ENCODE results near the gene C11orf16. TPM values are rescaled to one million over a fixed set of nuclear protein-coding genes. Genes with fewer than 3 reads are reported as not detected.
"Not testable (repeated sequence)": the region's sequence is repeated elsewhere in the genome, so short reads cannot be mapped to it uniquely, and the experiment has no call there.

Gene C11orf16
- total and polyA plus RNA-seq, 5 donors, result not detected

- 13% methylated on average over 9 of the region's 9 CpGs for WGBS
- Histone ChIP-seq H3K9me3 (ENCODE audit: control insufficient read depth, low read length) (no peaks in the 10 kb centered on the region), H3K27me3 (ENCODE audit: control insufficient read depth, insufficient read depth) (no peaks in the 10 kb centered on the region), H3K4me3 (ENCODE audit: low read length) (peak overlapping the region; percentile 2), H3K27ac (ENCODE audit: low read length) (peak overlapping the region; percentile 59), H3K4me1 (ENCODE audit: control insufficient read depth, insufficient read depth, low read length) (peaks cover 2% of the 10 kb centered on the region)
- ATAC-seq (no peak), DNase-seq (peak in 2 of 3 donors; percentile 60 to 64)
- intact Hi-C loops (cut with DNase I), result loop anchor here in 1 of 4 donors (5.0 to 10.0 kb wide), 2 partner anchors 48 to 221 kb away; partner anchors contain the start of gene TMEM9B
Observed at GRCh38 chr11:8913961-8914660, 18.6 kb downstream of the C11orf16 start.

DNA sequence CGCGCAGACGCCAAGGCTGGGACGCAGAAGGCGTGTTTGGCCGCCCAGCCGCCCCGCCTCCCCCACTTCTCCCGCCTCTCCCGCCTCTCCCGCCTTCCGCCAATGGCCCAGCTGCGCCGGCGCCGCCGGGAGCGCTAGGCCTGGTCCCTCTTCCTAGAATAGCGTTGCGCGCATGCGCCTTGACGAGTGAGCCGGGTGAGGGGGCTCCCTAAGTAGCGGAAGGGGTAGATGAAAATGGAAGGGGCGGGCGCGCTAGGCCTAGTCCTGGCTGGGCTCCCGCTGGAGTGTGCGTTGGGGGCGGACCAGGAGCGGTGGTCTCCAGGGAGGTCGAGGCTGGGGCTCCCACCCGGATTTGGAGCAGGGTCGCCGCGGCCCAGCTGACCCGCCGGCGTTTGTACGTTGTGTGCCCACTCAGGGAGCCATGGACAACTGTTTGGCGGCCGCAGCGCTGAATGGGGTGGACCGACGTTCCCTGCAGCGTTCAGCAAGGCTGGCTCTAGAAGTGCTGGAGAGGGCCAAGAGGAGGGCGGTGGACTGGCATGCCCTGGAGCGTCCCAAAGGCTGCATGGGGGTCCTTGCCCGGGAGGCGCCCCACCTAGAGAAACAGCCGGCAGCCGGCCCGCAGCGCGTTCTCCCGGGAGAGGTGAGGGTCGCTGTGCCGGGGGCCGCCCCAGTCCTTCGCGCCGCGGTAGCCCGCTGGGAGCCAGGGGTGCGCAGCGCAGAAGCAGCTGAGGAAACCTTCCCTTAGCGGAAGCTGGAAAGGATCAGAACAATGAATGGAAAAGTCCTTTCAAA, 21.5 kb downstream of the C11orf16 start, which contains the start of gene AKIP1:
Gene AKIP1 (plus strand): TSS at position 161 of the 795 bp plus-strand sequence. CDS start 261 bp downstream, at position 422.
- peak; percentile 98 for ATAC-seq
- DNase-seq, result peak; percentile 98 to 99 (median 99)
- H3K4me1 ChIP-seq (ENCODE audit: control insufficient read depth, insufficient read depth, low read length), result no peaks in the 10 kb centered on the region
- WGBS, result under 1% methylated on average over 68 of the region's 68 CpGs
- no peaks in the 10 kb centered on the region for H3K27me3 ChIP-seq (ENCODE audit: control insufficient read depth, insufficient read depth)
- no peaks in the 10 kb centered on the region for H3K9me3 ChIP-seq (ENCODE audit: control insufficient read depth, low read length)
- intact Hi-C loops (cut with DNase I), result loop anchor here in 1 of 4 donors (5.0 to 10.0 kb wide), 2 partner anchors 51 to 224 kb away; partner anchors contain the start of gene TMEM9B
- H3K4me3 ChIP-seq (ENCODE audit: low read length), result peak within 1 kb of the TSS; percentile 66
- peak within 1 kb of the TSS; percentile 92 for H3K27ac ChIP-seq (ENCODE audit: low read length)

DNA sequence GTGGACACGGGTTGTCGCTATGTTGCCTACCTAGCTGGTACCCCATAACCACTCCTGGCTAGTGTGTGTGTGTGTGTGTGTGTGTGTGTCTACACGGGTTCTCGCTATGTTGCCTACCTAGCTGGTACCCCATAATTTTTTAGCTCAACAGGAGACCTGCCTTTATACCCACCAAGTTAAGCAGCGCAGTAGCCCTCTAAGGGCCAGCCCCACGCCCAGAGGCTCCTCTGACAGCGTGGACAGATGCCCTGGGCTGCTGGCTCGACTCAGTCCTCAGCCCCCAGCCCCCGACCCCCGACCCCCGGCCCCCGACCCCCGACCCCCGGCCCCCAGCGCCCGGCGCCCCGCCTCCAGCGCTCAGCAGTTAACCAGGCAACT, 22.1 kb downstream of the C11orf16 start:
- H3K27ac ChIP-seq (ENCODE audit: low read length), result no peak overlapping the region
- ATAC-seq, result peak; percentile 6 to 33
- DNase-seq, result no peak
- 3% methylated on average over 19 of the region's 19 CpGs for WGBS
- intact Hi-C loops (cut with DNase I), result loop anchor here in 1 of 4 donors (5.0 to 10.0 kb wide), 2 partner anchors 52 to 224 kb away; partner anchors contain the start of gene TMEM9B
- H3K4me1 ChIP-seq (ENCODE audit: control insufficient read depth, insufficient read depth, low read length), result no peaks in the 10 kb centered on the region
- H3K27me3 ChIP-seq (ENCODE audit: control insufficient read depth, insufficient read depth), result no peaks in the 10 kb centered on the region
- peak overlapping the region; percentile 66 for H3K4me3 ChIP-seq (ENCODE audit: low read length)
- H3K9me3 ChIP-seq (ENCODE audit: control insufficient read depth, low read length), result no peaks in the 10 kb centered on the region

DNA sequence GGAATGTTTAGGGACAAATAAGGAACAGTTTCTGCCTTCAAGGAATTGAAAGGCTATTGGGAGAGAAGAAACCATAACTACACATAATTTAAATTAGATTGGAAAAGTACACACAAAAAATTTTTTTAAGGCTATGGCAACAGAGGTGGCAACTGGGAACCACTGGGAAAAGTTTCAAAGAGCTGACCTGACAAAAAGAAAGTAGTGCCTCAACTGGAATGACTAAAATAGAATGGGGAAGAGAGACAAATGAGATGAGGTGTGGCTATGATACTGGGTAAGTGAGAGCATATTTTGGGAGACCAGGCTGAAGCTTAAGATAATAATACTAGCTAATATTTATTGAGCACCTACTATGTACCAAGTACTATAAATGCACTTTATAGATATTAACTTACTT, 24.6 kb downstream of the C11orf16 start:
- H3K4me3 ChIP-seq (ENCODE audit: low read length), result no peak overlapping the region
- no peaks in the 10 kb centered on the region for H3K4me1 ChIP-seq (ENCODE audit: control insufficient read depth, insufficient read depth, low read length)
- DNase-seq (no peak), ATAC-seq (no peak)
- H3K9me3 ChIP-seq (ENCODE audit: control insufficient read depth, low read length), result no peaks in the 10 kb centered on the region
- no peak overlapping the region for H3K27ac ChIP-seq (ENCODE audit: low read length)
- H3K27me3 ChIP-seq (ENCODE audit: control insufficient read depth, insufficient read depth), result no peaks in the 10 kb centered on the region
- intact Hi-C loops (cut with DNase I), result no loop called here

- ATAC-seq, result no peak
- Histone ChIP-seq H3K4me1 (ENCODE audit: control insufficient read depth, insufficient read depth, low read length) (no peaks in the 10 kb centered on the region), H3K27ac (ENCODE audit: low read length) (no peak overlapping the region), H3K4me3 (ENCODE audit: low read length) (no peak overlapping the region), H3K9me3 (ENCODE audit: control insufficient read depth, low read length) (no peaks in the 10 kb centered on the region), H3K27me3 (ENCODE audit: control insufficient read depth, insufficient read depth) (no peaks in the 10 kb centered on the region)
- no peak for DNase-seq
- intact Hi-C loops (cut with DNase I), result no loop called here
- 80% methylated on average over 1 of the region's 1 CpG for WGBS
Observed at GRCh38 chr11:8907116-8907515, 25.6 kb downstream of the C11orf16 start.

DNA sequence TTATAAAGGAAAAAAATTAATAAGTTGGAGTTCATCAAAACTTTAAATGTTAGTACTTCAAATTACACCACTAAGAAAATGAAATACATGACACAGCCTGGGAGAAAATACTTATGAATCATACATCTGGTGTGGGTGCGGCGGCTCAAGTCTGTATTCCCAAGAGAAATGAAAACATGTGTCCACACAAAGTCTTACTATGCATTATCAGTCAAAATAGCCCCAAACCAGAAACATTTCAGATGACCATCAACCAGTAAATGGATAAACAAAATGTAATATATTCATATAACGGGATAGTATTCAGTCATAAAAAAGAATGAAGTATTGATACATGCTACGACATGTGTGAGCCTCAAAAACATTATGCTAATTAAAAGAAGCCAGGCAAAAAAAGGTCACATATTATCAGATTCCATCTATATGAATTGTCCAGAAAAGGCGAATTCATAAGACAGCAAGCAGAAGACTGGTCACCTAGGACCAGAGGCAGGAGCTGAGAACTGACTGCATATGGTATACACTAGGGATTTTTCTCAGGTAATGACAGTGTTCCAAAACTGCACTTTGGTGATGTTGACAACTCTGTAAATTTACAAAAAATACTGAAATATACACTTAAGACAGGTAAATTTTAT, 27.1 kb downstream of the C11orf16 start:
- WGBS, result 78% methylated on average over 5 of the region's 5 CpGs
- no peaks in the 10 kb centered on the region for H3K9me3 ChIP-seq (ENCODE audit: control insufficient read depth, low read length)

GRCh38 chr11:8899119-8899753, 33.5 kb downstream of the C11orf16 start:
- no peak for DNase-seq
- Histone ChIP-seq H3K27me3 (ENCODE audit: control insufficient read depth, insufficient read depth) (no peaks in the 10 kb centered on the region), H3K9me3 (ENCODE audit: control insufficient read depth, low read length) (no peaks in the 10 kb centered on the region), H3K27ac (ENCODE audit: low read length) (no peak overlapping the region), H3K4me3 (ENCODE audit: low read length) (no peak overlapping the region), H3K4me1 (ENCODE audit: control insufficient read depth, insufficient read depth, low read length) (no peaks in the 10 kb centered on the region)
- intact Hi-C loops (cut with DNase I), result no loop called here
- no peak for ATAC-seq

More for the DNA sequence above, 27.1 kb downstream of the C11orf16 start:
- Histone ChIP-seq H3K4me1 (ENCODE audit: control insufficient read depth, insufficient read depth, low read length) (no peaks in the 10 kb centered on the region), H3K4me3 (ENCODE audit: low read length) (no peak overlapping the region), H3K27me3 (ENCODE audit: control insufficient read depth, insufficient read depth) (no peaks in the 10 kb centered on the region), H3K27ac (ENCODE audit: low read length) (no peak overlapping the region)
- DNase-seq (no peak), ATAC-seq (no peak)
- intact Hi-C loops (cut with DNase I), result no loop called here

GRCh38 chr11:8891185-8891584, 41.6 kb downstream of the C11orf16 start:
- H3K27me3 ChIP-seq (ENCODE audit: control insufficient read depth, insufficient read depth); DNase-seq; H3K4me1 ChIP-seq (ENCODE audit: control insufficient read depth, insufficient read depth, low read length); ATAC-seq; H3K9me3 ChIP-seq (ENCODE audit: control insufficient read depth, low read length); H3K4me3 ChIP-seq (ENCODE audit: low read length); H3K27ac ChIP-seq (ENCODE audit: low read length); intact Hi-C loops (cut with DNase I): not testable (repeated sequence)
- whole genome bisulfite sequencing, result 94% methylated on average over 2 of the region's 2 CpGs

- intact Hi-C loops (cut with DNase I), result no loop called here
- no peak for ATAC-seq
- H3K4me3 ChIP-seq (ENCODE audit: low read length), result no peak overlapping the region
- WGBS, result 53% methylated on average over 2 of the region's 2 CpGs
- H3K4me1 ChIP-seq (ENCODE audit: control insufficient read depth, insufficient read depth, low read length), result no peaks in the 10 kb centered on the region
- H3K27ac ChIP-seq (ENCODE audit: low read length), result no peak overlapping the region
- no peak for DNase-seq
- no peaks in the 10 kb centered on the region for H3K9me3 ChIP-seq (ENCODE audit: control insufficient read depth, low read length)
- H3K27me3 ChIP-seq (ENCODE audit: control insufficient read depth, insufficient read depth), result no peaks in the 10 kb centered on the region
Observed at GRCh38 chr11:8886322-8886721, 46.4 kb downstream of the C11orf16 start.

GRCh38 chr11:8881585-8881984, 51.2 kb downstream of the C11orf16 start:
- H3K27ac ChIP-seq (ENCODE audit: low read length); H3K4me3 ChIP-seq (ENCODE audit: low read length); H3K4me1 ChIP-seq (ENCODE audit: control insufficient read depth, insufficient read depth, low read length); H3K9me3 ChIP-seq (ENCODE audit: control insufficient read depth, low read length); H3K27me3 ChIP-seq (ENCODE audit: control insufficient read depth, insufficient read depth); ATAC-seq; intact Hi-C loops (cut with DNase I); DNase-seq: not testable (repeated sequence)
- 86% methylated on average over 7 of the region's 7 CpGs for WGBS

Measured in right cardiac atrium (tissue), 5 donors.